Suprapubic skin (tissue), 4 donors: ENCODE results near the gene CPT2.

Source experiments
- POLR2A ChIP-seq, 2 donors: fragments of 450-650 bp; IDR thresholded peaks; one replicate each; pipeline ENCODE4 v1.6.1; 2017; ENCODE audit warnings: antibody characterized with exemption in 2 of 2, mild to moderate bottlenecking in 2 of 2, moderate library complexity in 2 of 2
- POLR2AphosphoS5 ChIP-seq, 3 donors: sonication (generic); formaldehyde crosslinking; IDR thresholded peaks; one replicate each; pipeline ENCODE4 v1.6.1; 2017; ENCODE audit warnings: antibody characterized with exemption in 3 of 3
- TF ChIP-seq, protein P1 (sequence below), 2 donors: fragments of 200-600 bp in 1 of 2; fragments of 450-650 bp in 1 of 2; sonication (generic) in 1 of 2; IDR thresholded peaks; one replicate each; pipeline ENCODE4 v1.5.1; 2016 to 2019; ENCODE audit warnings: antibody characterized with exemption in 2 of 2, mild to moderate bottlenecking in 1 of 2, moderate library complexity in 1 of 2

GRCh38 chr1:53219711-53220110 is 23.1 kb downstream of the CPT2 start:
- TF ChIP-seq, protein P1, sequence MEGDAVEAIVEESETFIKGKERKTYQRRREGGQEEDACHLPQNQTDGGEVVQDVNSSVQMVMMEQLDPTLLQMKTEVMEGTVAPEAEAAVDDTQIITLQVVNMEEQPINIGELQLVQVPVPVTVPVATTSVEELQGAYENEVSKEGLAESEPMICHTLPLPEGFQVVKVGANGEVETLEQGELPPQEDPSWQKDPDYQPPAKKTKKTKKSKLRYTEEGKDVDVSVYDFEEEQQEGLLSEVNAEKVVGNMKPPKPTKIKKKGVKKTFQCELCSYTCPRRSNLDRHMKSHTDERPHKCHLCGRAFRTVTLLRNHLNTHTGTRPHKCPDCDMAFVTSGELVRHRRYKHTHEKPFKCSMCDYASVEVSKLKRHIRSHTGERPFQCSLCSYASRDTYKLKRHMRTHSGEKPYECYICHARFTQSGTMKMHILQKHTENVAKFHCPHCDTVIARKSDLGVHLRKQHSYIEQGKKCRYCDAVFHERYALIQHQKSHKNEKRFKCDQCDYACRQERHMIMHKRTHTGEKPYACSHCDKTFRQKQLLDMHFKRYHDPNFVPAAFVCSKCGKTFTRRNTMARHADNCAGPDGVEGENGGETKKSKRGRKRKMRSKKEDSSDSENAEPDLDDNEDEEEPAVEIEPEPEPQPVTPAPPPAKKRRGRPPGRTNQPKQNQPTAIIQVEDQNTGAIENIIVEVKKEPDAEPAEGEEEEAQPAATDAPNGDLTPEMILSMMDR (IDR thresholded peaks at IDR 0.05): no peak
- no peak for TF ChIP-seq POLR2AphosphoS5 (IDR thresholded peaks at IDR 0.05)
- TF ChIP-seq POLR2A (IDR thresholded peaks at IDR 0.05): no peak
